HUES48 (cell line): ENCODE measurements around the gene MLIP.
A peak's percentile ranks its signal among the peaks of the same experiment; 100 is the strongest.
"Not testable (repeated sequence)": the region's sequence is repeated elsewhere in the genome, so short reads cannot be mapped to it uniquely, and the experiment has no call there.

ENCODE experiments used
- H3K27ac ChIP-seq: one replicate; pipeline ENCODE4 v1.7.0; 2013; ENCODE audit warnings: low read depth, low read length, inconsistent platforms
- H3K27me3 ChIP-seq: 2 replicates; pipeline ENCODE4 v1.6.1; 2013; ENCODE audit warnings: mild to moderate bottlenecking, low read length; ENCODE audit not compliant: control insufficient read depth, insufficient read depth
- H3K36me3 ChIP-seq: 2 replicates; pipeline ENCODE4 v1.6.1; 2013; ENCODE audit warnings: low read length; ENCODE audit not compliant: control insufficient read depth, insufficient read depth
- H3K4me1 ChIP-seq: 2 replicates; pipeline ENCODE4 v1.6.1; 2013; ENCODE audit warnings: mild to moderate bottlenecking, low read length; ENCODE audit not compliant: control insufficient read depth, insufficient read depth
- H3K4me3 ChIP-seq: 2 replicates; pipeline ENCODE4 v1.5.1; 2013; ENCODE audit warnings: mild to moderate bottlenecking, low read depth, low read length
- H3K9ac ChIP-seq: 2 replicates; pipeline ENCODE4 v1.6.1; 2013; ENCODE audit warnings: mild to moderate bottlenecking, low read depth, low read length, moderate library complexity
- H3K9me3 ChIP-seq: 2 replicates; pipeline ENCODE4 v1.6.1; 2013; ENCODE audit warnings: low read length; ENCODE audit not compliant: control insufficient read depth, insufficient read depth

Gene MLIP

GRCh38 chr6:54193560-54193959 lies 82.3 kb downstream of the MLIP start:
- Histone ChIP-seq H3K4me3 (no peak overlapping the region), H3K9ac (no peak overlapping the region), H3K4me1 (peaks cover 19% of the 10 kb centered on the region), H3K9me3 (no peaks in the 10 kb centered on the region), H3K27me3 (no peaks in the 10 kb centered on the region), H3K36me3 (no peaks in the 10 kb centered on the region), H3K27ac (peak overlapping the region; percentile 90)

DNA sequence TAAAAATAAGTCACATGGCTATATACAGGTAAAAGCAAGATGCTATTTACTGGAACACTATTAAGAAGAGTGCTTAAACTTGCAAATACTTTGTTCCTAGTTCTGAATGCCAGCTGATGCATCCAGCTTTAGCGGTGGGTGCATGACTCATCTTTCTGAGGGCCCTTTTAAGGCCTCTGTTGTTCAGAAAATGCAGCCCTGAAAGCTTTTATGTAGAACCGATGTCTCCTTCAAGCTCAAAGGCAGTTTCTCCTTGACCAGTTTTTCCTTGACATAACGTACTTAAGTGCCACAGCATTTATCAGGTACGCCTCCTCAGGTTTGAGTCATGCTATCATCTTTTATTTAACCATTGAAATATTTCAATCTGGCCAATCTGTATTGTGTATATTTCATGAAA lies 82.8 kb downstream of the MLIP start:
- H3K36me3 ChIP-seq: no peaks in the 10 kb centered on the region
- H3K9ac ChIP-seq: no peak overlapping the region
- no peaks in the 10 kb centered on the region for H3K9me3 ChIP-seq
- no peak overlapping the region for H3K4me3 ChIP-seq
- no peaks in the 10 kb centered on the region for H3K27me3 ChIP-seq
- H3K27ac ChIP-seq: peak overlapping the region; percentile 90
- peaks cover 19% of the 10 kb centered on the region for H3K4me1 ChIP-seq

DNA sequence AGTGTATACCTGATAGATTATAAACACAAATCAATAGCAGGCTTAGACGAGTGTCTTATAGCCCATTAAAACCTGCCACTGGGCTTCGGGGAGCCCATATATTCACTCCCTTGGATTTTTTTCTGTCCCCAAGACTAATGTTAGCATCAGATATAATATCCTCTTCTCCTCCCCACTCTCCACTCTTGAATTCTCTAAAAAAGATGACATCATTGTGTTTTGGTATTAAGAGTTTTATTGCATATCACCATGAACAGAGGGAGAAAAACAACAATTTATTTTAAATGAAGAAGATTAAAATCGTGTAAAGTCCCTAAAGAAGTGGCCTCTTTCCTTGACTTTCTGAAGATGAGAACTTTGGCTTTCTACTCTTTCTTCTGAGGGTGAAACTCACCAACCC lies 84.4 kb downstream of the MLIP start:
- H3K27ac ChIP-seq: no peak overlapping the region
- H3K4me3 ChIP-seq: no peak overlapping the region
- H3K9ac ChIP-seq: no peak overlapping the region
- H3K27me3 ChIP-seq: no peaks in the 10 kb centered on the region
- H3K36me3 ChIP-seq: no peaks in the 10 kb centered on the region
- peaks cover 19% of the 10 kb centered on the region for H3K4me1 ChIP-seq
- H3K9me3 ChIP-seq: no peaks in the 10 kb centered on the region

- H3K27me3 ChIP-seq: no peaks in the 10 kb centered on the region
- no peaks in the 10 kb centered on the region for H3K9me3 ChIP-seq
- H3K36me3 ChIP-seq: no peaks in the 10 kb centered on the region
- peaks cover 19% of the 10 kb centered on the region for H3K4me1 ChIP-seq
- H3K27ac ChIP-seq: no peak overlapping the region
- no peak overlapping the region for H3K9ac ChIP-seq
- no peak overlapping the region for H3K4me3 ChIP-seq
Measured at GRCh38 chr6:54196905-54197304, 85.7 kb downstream of the MLIP start.

GRCh38 chr6:54198134-54198533 lies 86.9 kb downstream of the MLIP start:
- no peak overlapping the region for H3K9ac ChIP-seq

DNA sequence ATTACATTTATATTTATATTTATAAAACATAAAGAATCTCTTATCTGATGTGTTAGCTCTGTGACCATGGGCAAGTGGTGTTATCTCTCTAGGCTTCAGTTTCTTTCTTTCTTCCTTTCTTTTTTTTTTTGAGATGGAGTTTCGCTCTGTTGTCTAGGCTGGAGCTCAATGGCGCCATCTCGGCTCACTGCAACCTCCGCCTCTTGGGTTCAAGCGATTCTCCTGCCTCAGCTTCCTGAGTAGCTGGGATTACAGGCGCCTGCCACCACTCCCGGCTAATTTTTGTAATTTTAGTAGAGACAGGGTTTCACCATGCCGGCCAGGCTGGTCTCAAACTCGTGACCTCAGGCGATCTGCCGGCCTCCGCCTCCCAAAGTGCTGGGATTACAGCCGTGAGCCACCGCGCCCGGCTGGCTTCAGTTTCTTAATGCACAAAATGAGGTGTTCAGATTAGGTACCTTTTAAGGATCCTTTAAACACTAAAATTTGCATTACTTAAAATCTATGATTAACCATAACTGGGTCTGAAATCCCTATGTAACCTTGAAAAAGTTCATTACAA lies 92.3 kb downstream of the MLIP start:
- H3K27me3 ChIP-seq, H3K36me3 ChIP-seq, H3K27ac ChIP-seq, H3K4me1 ChIP-seq, H3K4me3 ChIP-seq, H3K9me3 ChIP-seq, H3K9ac ChIP-seq: not testable (repeated sequence)

More at GRCh38 chr6:54198134-54198533, 86.9 kb downstream of the MLIP start:
- no peak overlapping the region for H3K4me3 ChIP-seq
- H3K36me3 ChIP-seq: no peaks in the 10 kb centered on the region
- no peak overlapping the region for H3K27ac ChIP-seq
- H3K9me3 ChIP-seq: no peaks in the 10 kb centered on the region
- no peaks in the 10 kb centered on the region for H3K27me3 ChIP-seq
- H3K4me1 ChIP-seq: peaks cover 16% of the 10 kb centered on the region

- Histone ChIP-seq H3K9ac (no peak overlapping the region), H3K27me3 (no peaks in the 10 kb centered on the region), H3K4me3 (no peak overlapping the region), H3K9me3 (no peaks in the 10 kb centered on the region), H3K4me1 (0 out of 2 replicates have a peak, but pooled peaks cover 4% of the 10 kb centered on the region), H3K36me3 (no peaks in the 10 kb centered on the region), H3K27ac (no peak overlapping the region)
Measured at GRCh38 chr6:54204921-54205591, 93.8 kb downstream of the MLIP start.

DNA sequence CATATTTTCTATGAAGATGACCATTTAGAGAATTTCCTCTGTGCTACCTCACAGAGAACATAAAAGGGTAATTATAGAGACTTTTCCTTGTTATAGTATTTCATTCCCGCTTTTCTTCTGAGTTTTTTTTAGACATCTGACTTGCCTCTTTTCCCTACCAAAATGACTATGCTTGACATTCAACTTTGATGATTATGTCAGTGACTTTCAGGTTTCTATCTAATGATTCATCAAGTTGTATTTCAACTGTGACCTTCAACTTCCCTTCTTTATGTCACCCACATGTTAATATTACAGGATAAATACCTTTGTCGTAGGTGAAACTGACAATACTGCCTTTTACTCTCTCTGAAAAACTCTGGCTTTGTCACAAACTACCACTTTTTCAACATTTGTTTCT lies 95.3 kb downstream of the MLIP start:
- 0 out of 2 replicates have a peak, but pooled peaks cover 4% of the 10 kb centered on the region for H3K4me1 ChIP-seq
- no peaks in the 10 kb centered on the region for H3K9me3 ChIP-seq
- no peaks in the 10 kb centered on the region for H3K27me3 ChIP-seq

DNA sequence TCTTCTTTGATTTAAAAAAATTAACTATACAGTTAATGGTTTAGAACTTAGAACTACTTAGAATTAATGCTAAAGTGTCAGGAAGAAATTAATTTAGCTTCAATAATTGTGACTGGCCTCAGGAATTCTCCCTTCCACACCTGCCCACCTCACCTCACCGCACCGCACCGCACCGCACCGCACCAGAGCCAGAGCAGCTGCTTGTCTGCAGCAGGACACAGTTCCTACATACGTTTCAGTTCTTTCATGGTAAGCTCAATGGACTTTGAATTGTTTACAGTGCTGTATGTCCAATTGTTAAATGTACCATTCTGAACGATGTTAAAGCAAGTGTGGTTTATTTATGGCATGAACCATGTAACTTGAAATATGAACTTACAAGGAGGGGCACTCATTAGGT lies 98.7 kb downstream of the MLIP start:
- H3K36me3 ChIP-seq, H3K9me3 ChIP-seq, H3K27ac ChIP-seq, H3K4me3 ChIP-seq, H3K9ac ChIP-seq, H3K27me3 ChIP-seq, H3K4me1 ChIP-seq: not testable (repeated sequence)

More for the DNA sequence above, 95.3 kb downstream of the MLIP start:
- Histone ChIP-seq H3K36me3 (no peaks in the 10 kb centered on the region), H3K27ac (no peak overlapping the region), H3K9ac (no peak overlapping the region), H3K4me3 (no peak overlapping the region)

GRCh38 chr6:54214286-54214685 lies 103.0 kb downstream of the MLIP start:
- H3K4me3 ChIP-seq: no peak overlapping the region
- H3K4me1 ChIP-seq: no peaks in the 10 kb centered on the region
- no peak overlapping the region for H3K27ac ChIP-seq
- no peak overlapping the region for H3K9ac ChIP-seq
- no peaks in the 10 kb centered on the region for H3K9me3 ChIP-seq
- no peaks in the 10 kb centered on the region for H3K36me3 ChIP-seq
- no peaks in the 10 kb centered on the region for H3K27me3 ChIP-seq

DNA sequence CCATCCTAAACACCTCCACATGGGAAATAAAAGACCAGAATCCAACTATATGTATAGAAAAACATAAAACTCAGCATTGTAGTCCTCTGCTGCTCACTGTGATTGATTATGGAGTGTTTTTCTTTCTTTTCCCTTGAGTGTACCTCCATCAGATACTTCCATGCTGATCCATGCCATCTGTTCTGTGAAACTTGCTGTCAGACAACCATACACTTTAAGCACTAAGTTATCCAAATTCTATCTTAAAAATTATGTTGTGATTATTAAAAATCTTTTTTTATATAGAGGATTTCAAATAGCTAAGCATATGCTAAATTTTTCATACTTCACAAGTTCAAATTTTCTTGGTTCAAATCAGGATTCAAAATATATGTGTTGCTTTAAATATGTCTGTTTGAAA lies 105.1 kb downstream of the MLIP start:
- Histone ChIP-seq H3K27ac (no peak overlapping the region), H3K4me1 (no peaks in the 10 kb centered on the region), H3K4me3 (no peak overlapping the region), H3K36me3 (no peaks in the 10 kb centered on the region), H3K27me3 (no peaks in the 10 kb centered on the region), H3K9me3 (no peaks in the 10 kb centered on the region), H3K9ac (no peak overlapping the region)
